Stimulated activated CD4-positive, alpha-beta T cell treated with anti-CD3 and anti-CD28 coated beads, Interleukin-1b, Interleukin-23, amount 100 ng/mL, for 48 hours (primary cell): ENCODE measurements around the gene HRH1.
"Not testable (repeated sequence)": the region's sequence is repeated elsewhere in the genome, so short reads cannot be mapped to it uniquely, and the experiment has no call there.

ENCODE experiments used
- DNase-seq: peaks from one replicate; pipeline ENCODE4 v3.0.0-alpha.2; 2020

HRH1 gene

GRCh38 chr3:11144996-11145395 is 9.3 kb upstream of the HRH1 start:
- no peak for DNase-seq

- DNase-seq, result no peak
These were observed 8.4 kb upstream of the HRH1 start for GRCh38 chr3:11145888-11146287.

- DNase-seq, result no peak
These were observed 7.3 kb upstream of the HRH1 start for GRCh38 chr3:11146773-11147660.

GRCh38 chr3:11150256-11150655 is 4.0 kb upstream of the HRH1 start:
- DNase-seq, result no peak

GRCh38 chr3:11152301-11152700 is 2.0 kb upstream of the HRH1 start:
- DNase-seq, result no peak

GRCh38 chr3:11154953-11155325 is 646 bp downstream of the HRH1 start:
- DNase-seq, result no peak

- peak; percentile 25 for DNase-seq
These were observed 1.2 kb downstream of the HRH1 start for GRCh38 chr3:11155341-11156025.

- DNase-seq, result no peak
These were observed 1.7 kb downstream of the HRH1 start for GRCh38 chr3:11156026-11156410.

GRCh38 chr3:11157421-11157820 is 3.1 kb downstream of the HRH1 start:
- DNase-seq, result no peak

- no peak for DNase-seq
These were observed 5.2 kb downstream of the HRH1 start for GRCh38 chr3:11159421-11159904.

GRCh38 chr3:11161666-11162065 is 7.4 kb downstream of the HRH1 start:
- no peak for DNase-seq

GRCh38 chr3:11162401-11163345 is 8.4 kb downstream of the HRH1 start:
- DNase-seq, result no peak

- DNase-seq, result no peak
These were observed 10.3 kb downstream of the HRH1 start for GRCh38 chr3:11164607-11165006.

- DNase-seq, result no peak
These were observed 11.2 kb downstream of the HRH1 start for GRCh38 chr3:11165476-11165875.

- not testable (repeated sequence) for DNase-seq
These were observed 12.6 kb downstream of the HRH1 start for GRCh38 chr3:11166807-11167400.

GRCh38 chr3:11167590-11167989 is 13.3 kb downstream of the HRH1 start:
- DNase-seq, result no peak

GRCh38 chr3:11168406-11168805 is 14.1 kb downstream of the HRH1 start:
- DNase-seq, result no peak

GRCh38 chr3:11168881-11169805 is 14.8 kb downstream of the HRH1 start:
- no peak for DNase-seq

GRCh38 chr3:11170052-11170770 is 15.9 kb downstream of the HRH1 start:
- no peak for DNase-seq

- DNase-seq, result no peak
These were observed 17.9 kb downstream of the HRH1 start for GRCh38 chr3:11172096-11172690.
